PC-9 (cell line): Measurements from ENCODE around the gene POLDIP2.

Experiments used
- CTCF ChIP-seq: fragments of 200-600 bp; sonication (generic); conservative IDR thresholded peaks from 2 replicates; pipeline ENCODE4 v1.6.1; 2017; ENCODE audit warnings: mixed run types, antibody characterized with exemption, mild to moderate bottlenecking, moderate library complexity
- EZH2 ChIP-seq: fragments of 200-600 bp; sonication (generic); IDR thresholded peaks from 2 replicates; pipeline ENCODE4 v1.8.0; 2017; ENCODE audit warnings: antibody characterized with exemption, low read depth

DNA sequence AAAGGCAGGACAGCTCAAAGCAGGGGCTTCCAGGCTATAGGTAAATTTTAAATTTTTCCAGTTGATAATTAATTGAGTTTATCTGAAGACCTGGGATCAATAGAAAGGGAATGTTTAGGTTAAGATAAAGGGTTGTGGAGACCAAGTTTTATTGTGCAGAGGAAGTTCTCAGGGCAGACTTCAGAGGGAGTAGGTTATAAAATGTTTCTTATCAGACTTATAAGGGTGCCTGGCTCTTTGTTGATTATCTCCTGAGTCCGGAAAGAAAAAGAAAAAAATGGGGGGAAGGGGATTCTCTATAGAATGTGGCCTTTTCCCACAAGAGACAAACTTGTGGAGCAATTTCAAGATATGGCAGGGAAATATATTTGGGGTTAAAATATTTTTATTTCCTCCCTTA lies 32.8 kb upstream of the POLDIP2 start:
- no peak for TF ChIP-seq EZH2
- no peak for TF ChIP-seq CTCF
